ENCODE measurements around the gene FAM163B.
A peak's percentile ranks its signal among the peaks of the same experiment; 100 is the strongest.

FAM163B gene

GRCh38 chr9:133606708-133607025 lies 2.5 kb downstream of the FAM163B start:
- TF ChIP-seq CTCF (IDR thresholded peaks at IDR 0.05; ENCODE audit: insufficient read depth, low read depth, low read length, missing control alignments), result no peak
- H3K4me3 ChIP-seq (ENCODE audit: low read depth, low read length), result no peak overlapping the region
- no peak for DNase-seq (ENCODE audit: low read depth)

- no peak for TF ChIP-seq CTCF (IDR thresholded peaks at IDR 0.05; ENCODE audit: insufficient read depth, low read depth, low read length, missing control alignments)
- DNase-seq (ENCODE audit: low read depth), result no peak
- no peak overlapping the region for H3K4me3 ChIP-seq (ENCODE audit: low read depth, low read length)
These were observed 3.1 kb downstream of the FAM163B start for GRCh38 chr9:133605856-133606707.

GRCh38 chr9:133605446-133605845 lies 3.7 kb downstream of the FAM163B start:
- no peak overlapping the region for H3K4me3 ChIP-seq (ENCODE audit: low read depth, low read length)
- no peak for TF ChIP-seq CTCF (IDR thresholded peaks at IDR 0.05; ENCODE audit: insufficient read depth, low read depth, low read length, missing control alignments)
- DNase-seq (ENCODE audit: low read depth), result no peak

- TF ChIP-seq CTCF (IDR thresholded peaks at IDR 0.05; ENCODE audit: insufficient read depth, low read depth, low read length, missing control alignments), result no peak
- DNase-seq (ENCODE audit: low read depth), result no peak
- H3K4me3 ChIP-seq (ENCODE audit: low read depth, low read length), result no peak overlapping the region
These were observed 4.3 kb downstream of the FAM163B start for GRCh38 chr9:133604856-133605255.

- TF ChIP-seq CTCF (IDR thresholded peaks at IDR 0.05; ENCODE audit: insufficient read depth, low read depth, low read length, missing control alignments), result no peak
- DNase-seq (ENCODE audit: low read depth), result peak; percentile 4
- no peak overlapping the region for H3K4me3 ChIP-seq (ENCODE audit: low read depth, low read length)
These were observed 5.0 kb downstream of the FAM163B start for GRCh38 chr9:133604214-133604613.

- H3K4me3 ChIP-seq (ENCODE audit: low read depth, low read length), result no peak overlapping the region
- no peak for DNase-seq (ENCODE audit: low read depth)
- no peak for TF ChIP-seq CTCF (IDR thresholded peaks at IDR 0.05; ENCODE audit: insufficient read depth, low read depth, low read length, missing control alignments)
These were observed 5.9 kb downstream of the FAM163B start for GRCh38 chr9:133603135-133603927.
